ENCODE data around the gene NRG2.

Gene NRG2

DNA sequence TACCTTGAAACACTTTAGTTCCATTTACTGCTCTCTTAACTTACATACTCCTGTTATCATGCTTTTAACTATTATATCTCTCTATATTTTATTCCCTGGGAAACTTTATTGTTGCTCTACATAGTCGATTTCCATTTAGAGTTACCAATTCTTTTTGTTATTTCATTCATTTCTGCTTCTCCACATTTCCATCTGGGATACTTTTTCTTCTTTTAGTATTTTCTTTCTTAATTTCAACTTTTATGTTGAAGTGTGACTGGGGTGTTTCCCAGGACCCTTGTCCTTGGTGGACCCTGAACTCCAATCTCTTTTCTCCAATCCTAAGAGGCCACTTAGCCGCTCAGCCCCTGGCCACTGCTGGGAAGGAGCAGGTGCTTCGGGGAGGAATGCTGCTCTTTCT lies 211.5 kb downstream of the NRG2 start:
- Histone ChIP-seq H3K36me3 (no peaks in the 10 kb centered on the region), H3K27ac (no peak overlapping the region), H3K27me3 (ENCODE audit: insufficient read depth, low read depth, severe bottlenecking) (no peaks in the 10 kb centered on the region), H3K9me3 (ENCODE audit: severe bottlenecking) (no peaks in the 10 kb centered on the region), H3K4me3 (ENCODE audit: low read depth, low read length) (no peak overlapping the region)
- no peak for DNase-seq
- TF ChIP-seq, protein P1, sequence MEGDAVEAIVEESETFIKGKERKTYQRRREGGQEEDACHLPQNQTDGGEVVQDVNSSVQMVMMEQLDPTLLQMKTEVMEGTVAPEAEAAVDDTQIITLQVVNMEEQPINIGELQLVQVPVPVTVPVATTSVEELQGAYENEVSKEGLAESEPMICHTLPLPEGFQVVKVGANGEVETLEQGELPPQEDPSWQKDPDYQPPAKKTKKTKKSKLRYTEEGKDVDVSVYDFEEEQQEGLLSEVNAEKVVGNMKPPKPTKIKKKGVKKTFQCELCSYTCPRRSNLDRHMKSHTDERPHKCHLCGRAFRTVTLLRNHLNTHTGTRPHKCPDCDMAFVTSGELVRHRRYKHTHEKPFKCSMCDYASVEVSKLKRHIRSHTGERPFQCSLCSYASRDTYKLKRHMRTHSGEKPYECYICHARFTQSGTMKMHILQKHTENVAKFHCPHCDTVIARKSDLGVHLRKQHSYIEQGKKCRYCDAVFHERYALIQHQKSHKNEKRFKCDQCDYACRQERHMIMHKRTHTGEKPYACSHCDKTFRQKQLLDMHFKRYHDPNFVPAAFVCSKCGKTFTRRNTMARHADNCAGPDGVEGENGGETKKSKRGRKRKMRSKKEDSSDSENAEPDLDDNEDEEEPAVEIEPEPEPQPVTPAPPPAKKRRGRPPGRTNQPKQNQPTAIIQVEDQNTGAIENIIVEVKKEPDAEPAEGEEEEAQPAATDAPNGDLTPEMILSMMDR (IDR thresholded peaks at IDR 0.05; ENCODE audit: low read depth, low read length), result no peak

DNA sequence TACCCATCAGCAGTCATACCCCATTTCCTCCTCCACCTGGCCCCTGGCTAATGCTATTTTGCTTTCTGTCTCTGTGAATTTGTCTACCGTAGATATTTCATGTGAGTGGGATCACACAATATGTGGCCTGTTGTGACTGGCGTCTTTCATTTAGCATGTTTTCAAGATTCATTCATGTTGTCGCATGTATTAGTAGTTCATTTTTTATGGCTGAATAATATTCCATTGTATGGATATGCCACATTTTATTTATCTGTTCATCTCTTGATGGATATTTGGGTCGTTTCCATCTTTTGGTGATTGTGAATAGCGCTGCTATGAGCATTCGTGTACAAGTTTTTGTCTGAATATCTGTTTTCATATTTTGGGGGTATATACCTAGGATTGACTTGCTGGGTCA lies 213.6 kb downstream of the NRG2 start:
- H3K27me3 ChIP-seq (ENCODE audit: insufficient read depth, low read depth, severe bottlenecking), result no peaks in the 10 kb centered on the region
- H3K27ac ChIP-seq, result no peak overlapping the region
- H3K4me3 ChIP-seq (ENCODE audit: low read depth, low read length), result no peak overlapping the region
- no peaks in the 10 kb centered on the region for H3K9me3 ChIP-seq (ENCODE audit: severe bottlenecking)
- H3K36me3 ChIP-seq, result no peaks in the 10 kb centered on the region
- TF ChIP-seq, protein P1 (IDR thresholded peaks at IDR 0.05; ENCODE audit: low read depth, low read length), result no peak
- DNase-seq, result no peak

DNA sequence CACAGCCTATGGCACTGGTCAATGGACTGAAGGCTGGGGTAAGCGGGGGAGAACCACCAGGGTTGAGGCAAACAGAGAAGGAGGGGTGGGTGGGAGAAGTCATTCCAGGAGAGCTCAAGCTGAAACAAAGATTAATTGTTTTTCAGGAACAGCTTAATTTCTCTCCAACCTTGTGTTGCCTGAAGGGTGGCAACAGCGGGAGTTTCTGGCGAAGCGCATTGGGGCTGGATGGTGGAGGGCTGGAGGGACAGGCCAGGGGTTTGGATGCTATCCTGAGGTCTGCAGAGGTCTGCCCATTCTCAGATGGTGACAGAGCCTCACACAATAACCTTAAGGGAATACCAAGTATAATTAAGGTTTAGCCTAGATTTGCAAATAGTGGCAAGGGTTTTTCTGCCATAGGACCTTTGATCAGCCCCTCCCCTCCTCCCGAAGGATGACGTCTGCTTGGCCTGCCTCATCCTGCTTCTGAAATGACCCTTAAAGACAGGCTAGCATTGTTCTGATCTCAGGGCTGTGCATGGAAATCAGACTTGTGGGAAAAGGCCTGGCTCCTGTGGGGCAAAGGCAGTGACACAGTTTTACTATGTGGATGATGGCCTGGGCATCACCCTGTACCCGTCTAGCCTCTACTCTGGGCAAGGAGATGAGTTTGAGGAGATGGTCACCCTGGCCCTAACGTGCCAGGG lies 214.7 kb downstream of the NRG2 start:
- no peak for DNase-seq
- H3K27ac ChIP-seq, result no peak overlapping the region
- TF ChIP-seq, protein P1 (IDR thresholded peaks at IDR 0.05; ENCODE audit: low read depth, low read length), result no peak

DNA sequence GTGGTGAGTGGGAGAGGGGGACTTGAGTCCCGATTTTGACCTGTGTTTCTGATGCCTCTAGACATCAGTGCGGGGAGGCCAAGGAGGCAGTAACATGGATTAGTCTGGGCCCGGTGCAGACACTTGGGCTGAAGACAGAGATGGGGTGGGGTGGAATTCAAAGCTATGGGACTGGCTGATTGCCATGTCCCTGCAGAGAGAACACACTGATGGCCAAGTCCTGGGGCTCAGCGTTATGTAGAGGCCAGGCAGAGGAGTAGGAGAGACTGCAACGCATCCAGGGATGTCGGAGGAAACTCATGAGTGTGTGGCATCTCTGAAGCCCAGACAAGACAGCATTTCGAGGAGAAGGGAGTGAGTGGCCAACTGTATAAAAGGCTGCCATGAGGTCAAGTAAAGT lies 217.4 kb downstream of the NRG2 start:
- no peaks in the 10 kb centered on the region for H3K36me3 ChIP-seq
- DNase-seq, result no peak
- H3K27me3 ChIP-seq (ENCODE audit: insufficient read depth, low read depth, severe bottlenecking), result no peaks in the 10 kb centered on the region
- TF ChIP-seq, protein P1 (IDR thresholded peaks at IDR 0.05; ENCODE audit: low read depth, low read length), result no peak
- H3K4me3 ChIP-seq (ENCODE audit: low read depth, low read length), result no peak overlapping the region
- no peaks in the 10 kb centered on the region for H3K9me3 ChIP-seq (ENCODE audit: severe bottlenecking)
- H3K27ac ChIP-seq, result no peak overlapping the region

More for the DNA sequence above, 214.7 kb downstream of the NRG2 start:
- no peaks in the 10 kb centered on the region for H3K9me3 ChIP-seq (ENCODE audit: severe bottlenecking)
- no peaks in the 10 kb centered on the region for H3K36me3 ChIP-seq
- H3K27me3 ChIP-seq (ENCODE audit: insufficient read depth, low read depth, severe bottlenecking), result no peaks in the 10 kb centered on the region
- H3K4me3 ChIP-seq (ENCODE audit: low read depth, low read length), result no peak overlapping the region

DNA sequence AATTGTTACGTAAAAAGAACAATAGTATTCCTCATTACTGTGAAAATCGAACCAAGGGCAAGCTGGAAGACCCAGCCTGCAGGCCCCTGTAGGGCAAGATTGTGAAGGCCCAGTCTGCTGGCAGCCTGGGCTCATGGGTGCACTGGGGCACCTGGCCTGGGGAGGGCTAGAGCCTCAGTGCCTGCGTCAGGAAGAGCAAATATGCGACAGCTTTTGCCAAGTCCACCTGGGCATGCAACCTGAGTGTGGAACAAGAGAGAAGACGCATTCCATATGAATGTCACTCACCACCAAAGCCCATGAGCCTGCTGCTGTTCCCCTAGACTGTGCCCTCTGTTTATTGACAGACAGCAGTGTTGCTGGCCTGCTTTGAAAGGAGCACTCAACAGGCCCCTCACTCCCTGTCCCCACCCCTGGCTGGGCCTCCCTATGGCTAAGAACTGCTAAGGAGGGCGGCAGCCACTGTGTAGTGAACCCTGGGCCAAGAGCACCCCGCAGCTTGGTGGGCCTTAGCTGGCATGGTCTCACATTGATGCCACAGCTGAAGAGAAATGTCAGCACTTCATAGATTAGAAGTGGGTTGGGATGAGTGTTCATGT lies 219.2 kb downstream of the NRG2 start:
- no peak overlapping the region for H3K27ac ChIP-seq
- H3K36me3 ChIP-seq, result no peaks in the 10 kb centered on the region
- no peak overlapping the region for H3K4me3 ChIP-seq (ENCODE audit: low read depth, low read length)
- no peaks in the 10 kb centered on the region for H3K9me3 ChIP-seq (ENCODE audit: severe bottlenecking)
- TF ChIP-seq, protein P1 (IDR thresholded peaks at IDR 0.05; ENCODE audit: low read depth, low read length), result no peak
- no peaks in the 10 kb centered on the region for H3K27me3 ChIP-seq (ENCODE audit: insufficient read depth, low read depth, severe bottlenecking)
- no peak for DNase-seq

All from WERI-Rb-1 (cell line).